Measurements from ENCODE around the gene TRAPPC12.

GRCh38 chr2:3457524-3458395, 78.3 kb downstream of the TRAPPC12 start:
- TF ChIP-seq CTCF (IDR thresholded peaks at IDR 0.05) (no peak), POLR2A (IDR thresholded peaks at IDR 0.05) (no peak)

Measured in transverse colon (tissue), 3 donors.